ENCODE results near the gene PTPRG. TPM values are rescaled to one million over a fixed set of nuclear protein-coding genes. Genes with fewer than 3 reads are reported as not detected.
A peak's percentile ranks its signal among the peaks of the same experiment; 100 is the strongest.

The PTPRG gene
- total and polyA plus RNA-seq, 10 of the 15 experiments (the other 5 are each of a cell fraction or from before 2014, with no cell fraction given), result 0.29 to 20.7 (median 1.4) TPM

DNA sequence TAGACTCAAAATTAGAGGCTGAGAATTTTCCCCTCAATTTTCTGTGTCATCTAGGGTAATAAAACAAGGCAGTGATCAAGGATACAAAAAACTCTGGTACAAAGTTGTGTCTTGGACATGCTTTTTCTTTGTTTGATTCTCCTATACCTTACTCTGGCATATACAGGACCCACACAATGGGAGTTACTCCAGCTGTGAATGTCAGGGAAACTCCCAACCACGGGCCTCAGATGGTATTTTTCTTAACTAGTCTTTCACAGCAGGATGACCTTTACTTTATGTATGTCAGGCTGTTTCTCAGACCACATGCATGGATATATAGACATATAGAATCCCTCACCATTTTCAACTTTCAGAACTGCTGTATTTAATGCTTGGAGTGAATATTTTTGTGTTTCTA is 770.6 kb downstream of the PTPRG start:
- peak; percentile 56 for ATAC-seq
- in situ Hi-C loops (cut with MboI), result no loop called here

More for the DNA sequence above, 770.6 kb downstream of the PTPRG start:
- Histone ChIP-seq H3K36me3 (ENCODE audit: control insufficient read depth in 2 of 2, insufficient read depth in 2 of 2, low read length in 1 of 2) (no peaks in the 10 kb centered on the region), H3K79me2 (ENCODE audit: control insufficient read depth, insufficient read depth, low read length) (no peaks in the 10 kb centered on the region), H3K4me3 (no peak overlapping the region), H3K4me1 (ENCODE audit: control insufficient read depth, insufficient read depth, low read length) (no peaks in the 10 kb centered on the region), H3K27ac (ENCODE audit: control insufficient read depth, insufficient read depth) (no peak overlapping the region), H3K9ac (ENCODE audit: control insufficient read depth, insufficient read depth, low read length) (no peak overlapping the region), H3K9me3 (replicated peaks; ENCODE audit: control insufficient read depth, insufficient read depth, low read length) (no peaks in the 10 kb centered on the region), H4K20me1 (ENCODE audit: control insufficient read depth, insufficient read depth) (no peaks in the 10 kb centered on the region), H3K27me3 (replicated peaks in 1 of 2; ENCODE audit: control insufficient read depth in 2 of 2, insufficient read depth in 2 of 2, low read length in 1 of 2) (no peaks in the 10 kb centered on the region), H2AFZ (ENCODE audit: control insufficient read depth, low read depth, low read length) (no peak overlapping the region), H3K4me2 (ENCODE audit: control insufficient read depth, insufficient read depth) (no peak overlapping the region)
- TF ChIP-seq NFYA (IDR thresholded peaks at IDR 0.05; ENCODE audit: borderline replicate concordance, low read depth, low read length), result no peak
- TF ChIP-seq KLF5 (IDR thresholded peaks at IDR 0.05; ENCODE audit: partially characterized antibody), result no peak
- TF ChIP-seq SMAD1 (IDR thresholded peaks at IDR 0.05; ENCODE audit: low read depth, partially characterized antibody), result no peak
- TF ChIP-seq DPF2 (IDR thresholded peaks at IDR 0.05), result no peak
- TF ChIP-seq TCF12 (IDR thresholded peaks at IDR 0.05; ENCODE audit: low read depth, low read length), result no peak
- no peak for TF ChIP-seq ZNF207 (IDR thresholded peaks at IDR 0.05; ENCODE audit: borderline replicate concordance)
- TF ChIP-seq EP300 (IDR thresholded peaks at IDR 0.05; ENCODE audit: borderline replicate concordance in 1 of 2, control insufficient read depth in 1 of 2, low read depth in 2 of 2, low read length in 2 of 2), result no peak
- TF ChIP-seq NBN (IDR thresholded peaks at IDR 0.05), result no peak
- no peak for TF ChIP-seq TCF3 (IDR thresholded peaks at IDR 0.05; ENCODE audit: borderline replicate concordance, insufficient read depth, low read depth, low read length)
- no peak for TF ChIP-seq MXI1 (IDR thresholded peaks at IDR 0.05; ENCODE audit: low read depth, low read length)
- TF ChIP-seq IKZF1 (conservative IDR thresholded peaks at IDR 0.05), result no peak
- TF ChIP-seq, protein P1, sequence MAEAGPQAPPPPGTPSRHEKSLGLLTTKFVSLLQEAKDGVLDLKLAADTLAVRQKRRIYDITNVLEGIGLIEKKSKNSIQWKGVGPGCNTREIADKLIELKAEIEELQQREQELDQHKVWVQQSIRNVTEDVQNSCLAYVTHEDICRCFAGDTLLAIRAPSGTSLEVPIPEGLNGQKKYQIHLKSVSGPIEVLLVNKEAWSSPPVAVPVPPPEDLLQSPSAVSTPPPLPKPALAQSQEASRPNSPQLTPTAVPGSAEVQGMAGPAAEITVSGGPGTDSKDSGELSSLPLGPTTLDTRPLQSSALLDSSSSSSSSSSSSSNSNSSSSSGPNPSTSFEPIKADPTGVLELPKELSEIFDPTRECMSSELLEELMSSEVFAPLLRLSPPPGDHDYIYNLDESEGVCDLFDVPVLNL (IDR thresholded peaks at IDR 0.05; ENCODE audit: low read depth, low read length), result no peak
- no peak for TF ChIP-seq EED (IDR thresholded peaks at IDR 0.05; ENCODE audit: low read depth)
- TF ChIP-seq, protein P2, sequence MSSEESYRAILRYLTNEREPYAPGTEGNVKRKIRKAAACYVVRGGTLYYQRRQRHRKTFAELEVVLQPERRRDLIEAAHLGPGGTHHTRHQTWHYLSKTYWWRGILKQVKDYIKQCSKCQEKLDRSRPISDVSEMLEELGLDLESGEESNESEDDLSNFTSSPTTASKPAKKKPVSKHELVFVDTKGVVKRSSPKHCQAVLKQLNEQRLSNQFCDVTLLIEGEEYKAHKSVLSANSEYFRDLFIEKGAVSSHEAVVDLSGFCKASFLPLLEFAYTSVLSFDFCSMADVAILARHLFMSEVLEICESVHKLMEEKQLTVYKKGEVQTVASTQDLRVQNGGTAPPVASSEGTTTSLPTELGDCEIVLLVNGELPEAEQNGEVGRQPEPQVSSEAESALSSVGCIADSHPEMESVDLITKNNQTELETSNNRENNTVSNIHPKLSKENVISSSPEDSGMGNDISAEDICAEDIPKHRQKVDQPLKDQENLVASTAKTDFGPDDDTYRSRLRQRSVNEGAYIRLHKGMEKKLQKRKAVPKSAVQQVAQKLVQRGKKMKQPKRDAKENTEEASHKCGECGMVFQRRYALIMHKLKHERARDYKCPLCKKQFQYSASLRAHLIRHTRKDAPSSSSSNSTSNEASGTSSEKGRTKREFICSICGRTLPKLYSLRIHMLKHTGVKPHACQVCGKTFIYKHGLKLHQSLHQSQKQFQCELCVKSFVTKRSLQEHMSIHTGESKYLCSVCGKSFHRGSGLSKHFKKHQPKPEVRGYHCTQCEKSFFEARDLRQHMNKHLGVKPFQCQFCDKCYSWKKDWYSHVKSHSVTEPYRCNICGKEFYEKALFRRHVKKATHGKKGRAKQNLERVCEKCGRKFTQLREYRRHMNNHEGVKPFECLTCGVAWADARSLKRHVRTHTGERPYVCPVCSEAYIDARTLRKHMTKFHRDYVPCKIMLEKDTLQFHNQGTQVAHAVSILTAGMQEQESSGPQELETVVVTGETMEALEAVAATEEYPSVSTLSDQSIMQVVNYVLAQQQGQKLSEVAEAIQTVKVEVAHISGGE (CRISPR knock-in tag; IDR thresholded peaks at IDR 0.05), result no peak
- no peak for TF ChIP-seq WRNIP1 (IDR thresholded peaks at IDR 0.05; ENCODE audit: borderline replicate concordance, low read depth, low read length)
- no peak for TF ChIP-seq ATF7 (IDR thresholded peaks at IDR 0.05; ENCODE audit: low read depth)
- no peak for TF ChIP-seq ZBED1 (IDR thresholded peaks at IDR 0.05; ENCODE audit: borderline replicate concordance)
- 42% methylated on average over 1 of the region's 1 CpG for WGBS (ENCODE audit: insufficient coverage, insufficient replicate concordance, low lambda C conversion rate, missing lambda C conversion rate)
- no peak for DNase-seq (ENCODE audit: low read depth, low spot score)
- ChIA-PET POLR2A (interaction anchor here (0.5 kb wide), 1 partner anchor 789 kb away, joined by 3 read pairs; no protein-coding TSS in a partner anchor), RAD21 (ENCODE audit: unreplicated experiment) (interaction anchor here (0.7 to 3.6 kb wide), 3 partner anchors 94 to 130 kb away, joined by 4 to 16 read pairs (median 5); no protein-coding TSS in a partner anchor), SMC1A (ENCODE audit: uncharacterized antibody, unreplicated experiment) (interaction anchor here (0.7 to 3.3 kb wide), 10 partner anchors 9 to 231 kb away, joined by 3 to 24 read pairs (median 4); no protein-coding TSS in a partner anchor), CTCF (interaction anchor here (0.6 to 6.0 kb wide), 30 partner anchors 9 to 230 kb away, joined by 3 to 52 read pairs (median 3); no protein-coding TSS in a partner anchor)
- FAIRE-seq, result no peak
- intact Hi-C loops (cut with micrococcal nuclease; ENCODE audit: unreplicated experiment), result loop anchor here (5.0 kb wide), 1 partner anchor 130 kb away; no protein-coding TSS in a partner anchor
- BruUV-seq (replicated peaks), result no TSS peak
